Measurements from ENCODE around the gene LAMA2.

Gene LAMA2

GRCh38 chr6:129031051-129031599 lies 148.2 kb downstream of the LAMA2 start:
- Histone ChIP-seq H3K27me3 (no peaks in the 10 kb centered on the region), H3K36me3 (no peaks in the 10 kb centered on the region), H3K27ac (no peak overlapping the region), H3K4me1 (ENCODE audit: control insufficient read depth in 1 of 2, insufficient read depth in 1 of 2, low read depth in 1 of 2, low read length in 1 of 2) (no peaks in the 10 kb centered on the region), H3K4me3 (ENCODE audit: low read depth in 1 of 2, low read length in 1 of 2) (no peak overlapping the region), H3K9me3 (no peaks in the 10 kb centered on the region)
- no peak for TF ChIP-seq CTCF (IDR thresholded peaks at IDR 0.05)

GRCh38 chr6:129032602-129033001 lies 149.7 kb downstream of the LAMA2 start:
- no peak for TF ChIP-seq CTCF (IDR thresholded peaks at IDR 0.05)
- no peaks in the 10 kb centered on the region for H3K4me1 ChIP-seq (ENCODE audit: control insufficient read depth in 1 of 2, insufficient read depth in 1 of 2, low read depth in 1 of 2, low read length in 1 of 2)
- H3K27me3 ChIP-seq = no peaks in the 10 kb centered on the region
- no peaks in the 10 kb centered on the region for H3K36me3 ChIP-seq
- no peaks in the 10 kb centered on the region for H3K9me3 ChIP-seq
- H3K4me3 ChIP-seq (ENCODE audit: low read depth in 1 of 2, low read length in 1 of 2) = no peak overlapping the region
- H3K27ac ChIP-seq = no peak overlapping the region

- H3K4me1 ChIP-seq (ENCODE audit: control insufficient read depth in 1 of 2, insufficient read depth in 1 of 2, low read depth in 1 of 2, low read length in 1 of 2) = no peaks in the 10 kb centered on the region
- H3K4me3 ChIP-seq (ENCODE audit: low read depth in 1 of 2, low read length in 1 of 2) = no peak overlapping the region
- H3K36me3 ChIP-seq = no peaks in the 10 kb centered on the region
- H3K27ac ChIP-seq = no peak overlapping the region
- TF ChIP-seq CTCF (IDR thresholded peaks at IDR 0.05) = no peak
- H3K27me3 ChIP-seq = no peaks in the 10 kb centered on the region
- H3K9me3 ChIP-seq = no peaks in the 10 kb centered on the region
These were observed 150.2 kb downstream of the LAMA2 start for GRCh38 chr6:129033180-129033579.

- Histone ChIP-seq H3K9me3 (no peaks in the 10 kb centered on the region), H3K4me3 (ENCODE audit: low read depth in 1 of 2, low read length in 1 of 2) (no peak overlapping the region), H3K36me3 (no peaks in the 10 kb centered on the region), H3K4me1 (ENCODE audit: control insufficient read depth in 1 of 2, insufficient read depth in 1 of 2, low read depth in 1 of 2, low read length in 1 of 2) (no peaks in the 10 kb centered on the region), H3K27ac (no peak overlapping the region), H3K27me3 (no peaks in the 10 kb centered on the region)
- no peak for TF ChIP-seq CTCF (IDR thresholded peaks at IDR 0.05)
These were observed 150.6 kb downstream of the LAMA2 start for GRCh38 chr6:129033581-129033980.

GRCh38 chr6:129041563-129041962 lies 158.6 kb downstream of the LAMA2 start:
- Histone ChIP-seq H3K27ac (no peak overlapping the region), H3K4me3 (ENCODE audit: low read depth in 1 of 2, low read length in 1 of 2) (no peak overlapping the region), H3K4me1 (ENCODE audit: control insufficient read depth in 1 of 2, insufficient read depth in 1 of 2, low read depth in 1 of 2, low read length in 1 of 2) (no peaks in the 10 kb centered on the region), H3K36me3 (no peaks in the 10 kb centered on the region), H3K9me3 (no peaks in the 10 kb centered on the region), H3K27me3 (no peaks in the 10 kb centered on the region)
- TF ChIP-seq CTCF (IDR thresholded peaks at IDR 0.05) = no peak

- Histone ChIP-seq H3K27ac (no peak overlapping the region), H3K9me3 (no peaks in the 10 kb centered on the region), H3K4me3 (ENCODE audit: low read depth in 1 of 2, low read length in 1 of 2) (no peak overlapping the region), H3K27me3 (no peaks in the 10 kb centered on the region), H3K36me3 (no peaks in the 10 kb centered on the region), H3K4me1 (ENCODE audit: control insufficient read depth in 1 of 2, insufficient read depth in 1 of 2, low read depth in 1 of 2, low read length in 1 of 2) (no peaks in the 10 kb centered on the region)
- no peak for TF ChIP-seq CTCF (IDR thresholded peaks at IDR 0.05)
These were observed 163.6 kb downstream of the LAMA2 start for GRCh38 chr6:129046526-129046925.

All from neutrophil (primary cell).